HepG2 (cell line): Measurements from ENCODE around the gene GALNT18. TPM values are rescaled to one million over a fixed set of nuclear protein-coding genes. Genes with fewer than 3 reads are reported as not detected.

ENCODE experiments used
- ATAC-seq: fragments of 200-7000 bp; cut with Tn5 transposase; 3 replicates; pipeline ENCODE4 v1.9.1; 2020; ENCODE audit warnings: mild to moderate bottlenecking, moderate library complexity
- BruUV-seq: library from RNA; stranded (reverse); fragments of 400-500 nt; replicated peaks from 2 replicates; lab custom pipeline; 2021; lab: Mats Ljungman, UMichigan
- CTCF ChIA-PET: fragments of 300-600 bp; formaldehyde crosslinking; extraction: SDS; loops from one replicate; lab custom pipeline; 2021; ENCODE audit warnings: low total read pairs, inconsistent platforms, low intra/inter-chr PET ratio; lab: Yijun Ruan, JAX
- POLR2A ChIA-PET: fragments of 350-600 bp; sonication (Branson Sonifier 250); formaldehyde crosslinking; loops from one replicate; lab custom pipeline; 2020; ENCODE audit warnings: antibody characterized with exemption, inconsistent platforms; lab: Yijun Ruan, JAX
- DNase-seq: peaks from one replicate; pipeline ENCODE4 v3.0.0-alpha.2; 2015; ENCODE audit warnings: low spot score
- FAIRE-seq: peaks from 3 replicates; lab custom pipeline; 2011; peaks lifted over from hg19 to GRCh38; lab: Jason Lieb, UNC
- H2AFZ ChIP-seq: one replicate; pipeline ENCODE4 v1.6.1; 2011; ENCODE audit warnings: low read length, inconsistent platforms
- H3K27ac ChIP-seq: fragments of 300-600 bp; 3 replicates; pipeline ENCODE4 v1.8.0; 2011; ENCODE audit warnings: mixed run types, mild to moderate bottlenecking, mixed read lengths, low read length, inconsistent platforms; ENCODE audit not compliant: insufficient read depth; ENCODE audit errors: extremely low read length
- H3K27me3 ChIP-seq, 2 experiments: fragments of 200-600 bp in 1 of 2; 2 replicates in 1 of 2; 3 replicates in 1 of 2; pipeline versions ENCODE4 v1.6.0 to v1.8.0; 2011; ENCODE audit warnings: low read length in 2 of 2, mild to moderate bottlenecking in 2 of 2, moderate library complexity in 2 of 2, inconsistent platforms in 1 of 2; ENCODE audit not compliant: insufficient read depth in 2 of 2, control insufficient read depth in 1 of 2
- H3K36me3 ChIP-seq, 2 experiments: fragments of 200-600 bp in 1 of 2; replicated peaks in 1 of 2; 2 replicates in 1 of 2; 3 replicates in 1 of 2; pipeline versions ENCODE4 v1.5.1 to v1.8.0; 2011; ENCODE audit warnings: low read length in 2 of 2, inconsistent platforms in 1 of 2; ENCODE audit not compliant: insufficient read depth in 2 of 2, control insufficient read depth in 1 of 2
- H3K4me1 ChIP-seq: 2 replicates; pipeline ENCODE4 v1.5.1; 2012; ENCODE audit warnings: low read length, inconsistent platforms; ENCODE audit not compliant: insufficient read depth
- H3K4me2 ChIP-seq: 2 replicates; pipeline ENCODE4 v1.6.0; 2011; ENCODE audit warnings: low read depth, low read length, inconsistent platforms
- H3K4me3 ChIP-seq, 3 experiments: fragments of 200-600 bp in 1 of 3; sonication (generic), shearing (Covaris generic) in 1 of 3; replicated peaks in 1 of 3; 2 replicates each; pipeline ENCODE4 v1.5.1; 2011 to 2016; ENCODE audit warnings: low read length in 3 of 3, inconsistent platforms in 2 of 3, low read depth in 2 of 3, mild to moderate bottlenecking in 2 of 3, control low read depth in 1 of 3, mixed read lengths in 1 of 3; ENCODE audit not compliant: insufficient read depth in 1 of 3
- H3K79me2 ChIP-seq: one replicate; pipeline ENCODE4 v1.6.1; 2011; ENCODE audit warnings: low read length, inconsistent platforms; ENCODE audit not compliant: insufficient read depth
- H3K9ac ChIP-seq: 2 replicates; pipeline ENCODE4 v1.6.0; 2011; ENCODE audit warnings: mild to moderate bottlenecking, low read depth, low read length, inconsistent platforms; ENCODE audit not compliant: insufficient read depth
- H3K9me3 ChIP-seq: 2 replicates; pipeline ENCODE4 v1.5.1; 2012; ENCODE audit warnings: mild to moderate bottlenecking, low read length
- H4K20me1 ChIP-seq: 2 replicates; pipeline ENCODE4 v1.6.0; 2011; ENCODE audit warnings: inconsistent platforms, mild to moderate bottlenecking, low read length, moderate library complexity; ENCODE audit not compliant: insufficient read depth
- ATF4 ChIP-seq, 2 experiments: fragments of 450-650 bp in 1 of 2; sonication (generic) in 1 of 2; formaldehyde crosslinking; IDR thresholded peaks; 2 replicates each; pipeline versions ENCODE4 v1.5.0 to v1.8.0; 2020 to 2022; ENCODE audit warnings: mild to moderate bottlenecking in 1 of 2, missing genetic modification reagents in 1 of 2
- ATF6 ChIP-seq: sonication (generic); formaldehyde crosslinking; conservative IDR thresholded peaks from 2 replicates; pipeline ENCODE4 v1.4.0; 2020; ENCODE audit warnings: missing genetic modification reagents
- CBX2 ChIP-seq, 2 experiments: fragments of 200-600 bp in 1 of 2; sonication (generic); formaldehyde crosslinking in 1 of 2; IDR thresholded peaks; 2 replicates each; pipeline versions ENCODE4 v1.7.0 to v1.8.1; 2018 to 2022; ENCODE audit warnings: low read depth in 2 of 2, low read length in 1 of 2, mild to moderate bottlenecking in 1 of 2, missing genetic modification reagents in 1 of 2
- DBP ChIP-seq: sonication (generic); formaldehyde crosslinking; IDR thresholded peaks from 2 replicates; pipeline ENCODE4 v1.4.0; 2020; ENCODE audit warnings: missing genetic modification reagents; ENCODE audit errors: not compliant biosample characterization
- NFIC ChIP-seq: IDR thresholded peaks from 2 replicates; pipeline ENCODE4 v1.6.1; 2012; ENCODE audit warnings: mild to moderate bottlenecking, low read length, inconsistent platforms
- NONO ChIP-seq, 2 experiments: fragments of 450-650 bp in 1 of 2; sonication (generic) in 1 of 2; formaldehyde crosslinking in 1 of 2; IDR thresholded peaks in 1 of 2; conservative IDR thresholded peaks in 1 of 2; 2 replicates each; pipeline versions ENCODE4 v1.6.1 to v1.8.0; 2017 to 2022; ENCODE audit warnings: mild to moderate bottlenecking in 1 of 2, missing genetic modification reagents in 1 of 2, moderate library complexity in 1 of 2
- ONECUT2 ChIP-seq: sonication (generic); formaldehyde crosslinking; IDR thresholded peaks from 2 replicates; pipeline ENCODE4 v1.4.0; 2020; ENCODE audit warnings: missing genetic modification reagents
- RFXAP ChIP-seq: sonication (generic); formaldehyde crosslinking; IDR thresholded peaks from 2 replicates; pipeline ENCODE4 v1.4.0; 2020; ENCODE audit warnings: missing genetic modification reagents, borderline replicate concordance
- SNAI1 ChIP-seq: sonication (generic); formaldehyde crosslinking; IDR thresholded peaks from 2 replicates; pipeline ENCODE4 v1.5.0; 2020; ENCODE audit warnings: mild to moderate bottlenecking, missing genetic modification reagents, borderline replicate concordance
- SP2 ChIP-seq: sonication (generic); formaldehyde crosslinking; IDR thresholded peaks from 2 replicates; pipeline ENCODE4 v1.5.1; 2020; ENCODE audit warnings: mild to moderate bottlenecking, missing genetic modification reagents
- SRSF4 ChIP-seq: fragments of 200-400 bp; formaldehyde crosslinking; IDR thresholded peaks from one replicate; pipeline ENCODE4 v1.6.1; 2018; ENCODE audit warnings: mild to moderate bottlenecking, low read depth, low read length, moderate library complexity; ENCODE audit not compliant: poor library complexity, severe bottlenecking
- ZBTB4 ChIP-seq: sonication (generic); formaldehyde crosslinking; IDR thresholded peaks from 2 replicates; pipeline ENCODE4 v1.4.0; 2020; ENCODE audit warnings: missing genetic modification reagents, mild to moderate bottlenecking, borderline replicate concordance
- ZC3H4 ChIP-seq: sonication (generic); formaldehyde crosslinking; IDR thresholded peaks from 2 replicates; pipeline ENCODE4 v1.4.0; 2020; ENCODE audit warnings: missing genetic modification reagents, borderline replicate concordance
- ZFP36L1 ChIP-seq: sonication (generic); formaldehyde crosslinking; IDR thresholded peaks from 2 replicates; pipeline ENCODE4 v1.8.0; 2022; ENCODE audit warnings: mild to moderate bottlenecking, missing genetic modification reagents, moderate library complexity
- ZNF362 ChIP-seq: sonication (generic); formaldehyde crosslinking; IDR thresholded peaks from 2 replicates; pipeline ENCODE4 v1.4.0; 2020; ENCODE audit warnings: missing genetic modification reagents, mild to moderate bottlenecking, borderline replicate concordance
- WGBS: methylation state at CpG from one replicate; pipeline ENCODE4 v1.1.6; 2017; ENCODE audit warnings: low lambda C conversion rate; 5-methylcytosine and 5-hydroxymethylcytosine counted together
- in situ Hi-C: cut with HindIII; loops from 2 replicates; pipeline ENCODE4 v1.10.0; 2017; ENCODE audit warnings: low pct_unique_long_range_greater_than_20kb; ENCODE audit not compliant: extremely low pct_ligation_motif_present
- intact Hi-C: fragments of 100-400 bp; cut with micrococcal nuclease; formaldehyde crosslinking; loops from one replicate; pipeline ENCODE4 v1.10.0; 2022; ENCODE audit not compliant: unreplicated experiment
- polyA plus RNA-seq, 8 experiments: library from polyadenylated mRNA; depleted of rRNA in 3 of 8; stranded (reverse) in 7 of 8; unstranded in 1 of 8; fragments of >200 nt; fragmentation: Illumina TruSeq in 4 of 8; extraction: Trizol in 4 of 8; gene quantifications; 2 replicates each; pipeline versions ENCODE4 v1.2.1 to v1.2.3, GENCODE V29; 2011 to 2016; ENCODE audit warnings: low read depth in 4 of 8, missing spikeins in 1 of 8, mixed read lengths in 1 of 8; ENCODE audit not compliant: insufficient read depth in 1 of 8
- total RNA-seq, 5 experiments: library from RNA; depleted of rRNA; stranded (reverse); fragments of >200 nt; fragmentation: Illumina TruSeq; extraction: Trizol; gene quantifications; 2 replicates each; pipeline ENCODE4 v1.2.3, GENCODE V29; 2016; ENCODE audit warnings: low read depth in 1 of 5

The GALNT18 gene
- total and polyA plus RNA-seq, 2 of the 13 experiments (the other 11 are each of a cell fraction or from before 2014, with no cell fraction given), result 0.11 TPM; not detected in 1

- Histone ChIP-seq H3K9ac (no peak overlapping the region), H3K4me1 (no peaks in the 10 kb centered on the region), H4K20me1 (no peaks in the 10 kb centered on the region), H3K36me3 (no peaks in the 10 kb centered on the region), H3K27ac (no peak overlapping the region), H3K79me2 (no peaks in the 10 kb centered on the region), H3K27me3 (no peaks in the 10 kb centered on the region; a peak in 1 of 5 replicates), H2AFZ (no peak overlapping the region), H3K4me3 (no peak overlapping the region), H3K4me2 (no peak overlapping the region), H3K9me3 (no peaks in the 10 kb centered on the region)
- no TSS peak for BruUV-seq
- no peak for TF ChIP-seq SNAI1 (CRISPR knock-in tag)
- TF ChIP-seq NONO (IDR thresholded peaks at IDR 0.05), result no peak
- no peak for TF ChIP-seq NONO (CRISPR knock-in tag; conservative IDR thresholded peaks at IDR 0.05)
- no peak for TF ChIP-seq ONECUT2 (CRISPR knock-in tag)
- no peak for TF ChIP-seq ZBTB4 (CRISPR knock-in tag)
- TF ChIP-seq ATF4 (CRISPR knock-in tag; IDR thresholded peaks at IDR 0.05), result no peak
- no peak for TF ChIP-seq CBX2 (IDR thresholded peaks at IDR 0.05; ENCODE audit: low read depth, low read length)
- no peak for TF ChIP-seq CBX2 (CRISPR knock-in tag; IDR thresholded peaks at IDR 0.05; ENCODE audit: low read depth)
- no peak for TF ChIP-seq RFXAP (CRISPR knock-in tag)
- TF ChIP-seq SP2 (CRISPR knock-in tag), result no peak
- TF ChIP-seq ZC3H4 (CRISPR knock-in tag), result no peak
- no peak for TF ChIP-seq NFIC
- no peak for TF ChIP-seq SRSF4
- no peak for TF ChIP-seq ATF6
- TF ChIP-seq ZFP36L1 (CRISPR knock-in tag), result no peak
- TF ChIP-seq ZNF362, result no peak
- TF ChIP-seq DBP (CRISPR knock-in tag), result no peak
- intact Hi-C loops, result no loop called here
- ATAC-seq (no peak), DNase-seq (no peak), FAIRE-seq (no peak)
- CTCF ChIA-PET, result no interaction called here
- POLR2A ChIA-PET, result no interaction called here
- in situ Hi-C loops, result loop anchor here (10.0 kb wide), 1 partner anchor 243 kb away; no protein-coding TSS in a partner anchor
- WGBS, result 10% methylated on average over 1 of the region's 1 CpG
These were observed 353.7 kb downstream of the GALNT18 start for GRCh38 chr11:11268119-11268518.
